Mucosa of descending colon (tissue), 3 donors: ENCODE data around the gene TANC1. TPM values are rescaled to one million over a fixed set of nuclear protein-coding genes. Genes with fewer than 3 reads are reported as not detected.

Experiments
- ATAC-seq: fragments of 200-7000 bp; cut with Tn5 transposase; one replicate; pipeline ENCODE4 v1.9.1; 2020; ENCODE audit warnings: mild to moderate bottlenecking, moderate library complexity
- DNase-seq, 3 donors: peaks; one replicate each; pipeline ENCODE4 v3.0.0-alpha.2; 2020
- H3K36me3 ChIP-seq: fragments of 200-600 bp; one replicate; pipeline ENCODE4 v1.8.0; 2021; ENCODE audit warnings: low read depth, mild to moderate bottlenecking
- H3K4me1 ChIP-seq: fragments of 200-600 bp; one replicate; pipeline ENCODE4 v1.8.0; 2021; ENCODE audit warnings: low read depth, mild to moderate bottlenecking
- H3K4me3 ChIP-seq: fragments of 200-600 bp; one replicate; pipeline ENCODE4 v1.8.0; 2021; ENCODE audit warnings: mild to moderate bottlenecking
- H3K9me3 ChIP-seq: fragments of 200-600 bp; one replicate; pipeline ENCODE4 v1.8.0; 2021; ENCODE audit warnings: mild to moderate bottlenecking
- intact Hi-C, 2 donors: fragments of 100-400 bp; cut with DNase I in 1 of 2; cut with micrococcal nuclease in 1 of 2; formaldehyde crosslinking; loops; one replicate each; pipeline versions ENCODE4 v1.11.0 to v1.11.1; 2022; cut with DNase I, micrococcal nuclease
- total RNA-seq, 3 donors: library from RNA; stranded (reverse); fragmentation: NEBNext Ultra II Directional in 2 of 3; extraction: Animal tissue kit (Norgen Biotek cat#: 25700) in 2 of 3; gene quantifications; one replicate each; pipeline versions ENCODE4 v1.2.1 to v1.2.4, GENCODE V29; 2021 to 2023
- TF ChIP-seq, protein P1 (sequence below): fragments of 200-600 bp; IDR thresholded peaks from one replicate; pipeline ENCODE4 v1.8.0; 2022; ENCODE audit warnings: antibody characterized with exemption, mild to moderate bottlenecking
- donor health status: DM: no; HTN: no; CAD: no; lungs with moderate emphysema.
- donor health status: DM: no; HTN: no; CAD: no.
- donor health status: DM: no; HTN: yes; CAD: no.

TANC1 gene
- total RNA-seq, 3 donors from 2014 or later = 30.7 to 55.5 (median 41.0) TPM

DNA sequence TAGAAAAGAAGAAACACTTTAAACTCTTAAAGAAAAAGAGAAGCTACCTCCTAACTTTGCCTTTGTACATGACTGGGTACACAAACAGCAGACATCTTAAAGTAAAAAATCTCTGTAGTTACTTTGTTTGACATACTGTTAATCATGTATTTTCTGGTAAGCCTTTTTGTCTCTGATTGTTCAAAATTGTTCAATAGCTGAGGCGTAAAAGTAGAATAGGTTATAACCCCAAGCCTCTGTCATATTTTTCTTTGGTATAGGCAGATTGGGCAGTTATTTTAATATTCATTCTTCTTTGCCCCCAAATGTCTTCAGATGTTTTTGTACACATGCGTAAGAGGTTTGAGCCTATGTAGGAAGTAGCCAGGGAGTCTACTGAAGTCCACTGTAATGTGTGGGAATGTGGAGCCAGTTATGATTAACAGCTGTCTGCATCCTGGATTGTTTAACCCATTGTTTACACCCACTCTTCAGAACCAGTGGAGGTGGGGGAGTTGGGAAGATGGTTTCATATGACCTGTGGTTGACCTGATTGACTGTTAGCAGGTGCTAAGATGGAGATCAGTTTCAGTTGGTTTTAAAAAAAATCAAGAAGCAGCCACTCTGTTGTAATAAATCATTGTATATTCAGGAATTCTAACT lies 150.5 kb downstream of the TANC1 start:
- Histone ChIP-seq H3K4me1 (peaks cover 10% of the 10 kb centered on the region), H3K9me3 (no peaks in the 10 kb centered on the region), H3K36me3 (no peaks in the 10 kb centered on the region), H3K4me3 (no peak overlapping the region)
- intact Hi-C loops = loop anchor here (5.0 kb wide), 2 partner anchors 82 to 217 kb away; no protein-coding TSS in a partner anchor
- no peak for DNase-seq
- TF ChIP-seq, protein P1, sequence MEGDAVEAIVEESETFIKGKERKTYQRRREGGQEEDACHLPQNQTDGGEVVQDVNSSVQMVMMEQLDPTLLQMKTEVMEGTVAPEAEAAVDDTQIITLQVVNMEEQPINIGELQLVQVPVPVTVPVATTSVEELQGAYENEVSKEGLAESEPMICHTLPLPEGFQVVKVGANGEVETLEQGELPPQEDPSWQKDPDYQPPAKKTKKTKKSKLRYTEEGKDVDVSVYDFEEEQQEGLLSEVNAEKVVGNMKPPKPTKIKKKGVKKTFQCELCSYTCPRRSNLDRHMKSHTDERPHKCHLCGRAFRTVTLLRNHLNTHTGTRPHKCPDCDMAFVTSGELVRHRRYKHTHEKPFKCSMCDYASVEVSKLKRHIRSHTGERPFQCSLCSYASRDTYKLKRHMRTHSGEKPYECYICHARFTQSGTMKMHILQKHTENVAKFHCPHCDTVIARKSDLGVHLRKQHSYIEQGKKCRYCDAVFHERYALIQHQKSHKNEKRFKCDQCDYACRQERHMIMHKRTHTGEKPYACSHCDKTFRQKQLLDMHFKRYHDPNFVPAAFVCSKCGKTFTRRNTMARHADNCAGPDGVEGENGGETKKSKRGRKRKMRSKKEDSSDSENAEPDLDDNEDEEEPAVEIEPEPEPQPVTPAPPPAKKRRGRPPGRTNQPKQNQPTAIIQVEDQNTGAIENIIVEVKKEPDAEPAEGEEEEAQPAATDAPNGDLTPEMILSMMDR = no peak
- no peak for ATAC-seq

DNA sequence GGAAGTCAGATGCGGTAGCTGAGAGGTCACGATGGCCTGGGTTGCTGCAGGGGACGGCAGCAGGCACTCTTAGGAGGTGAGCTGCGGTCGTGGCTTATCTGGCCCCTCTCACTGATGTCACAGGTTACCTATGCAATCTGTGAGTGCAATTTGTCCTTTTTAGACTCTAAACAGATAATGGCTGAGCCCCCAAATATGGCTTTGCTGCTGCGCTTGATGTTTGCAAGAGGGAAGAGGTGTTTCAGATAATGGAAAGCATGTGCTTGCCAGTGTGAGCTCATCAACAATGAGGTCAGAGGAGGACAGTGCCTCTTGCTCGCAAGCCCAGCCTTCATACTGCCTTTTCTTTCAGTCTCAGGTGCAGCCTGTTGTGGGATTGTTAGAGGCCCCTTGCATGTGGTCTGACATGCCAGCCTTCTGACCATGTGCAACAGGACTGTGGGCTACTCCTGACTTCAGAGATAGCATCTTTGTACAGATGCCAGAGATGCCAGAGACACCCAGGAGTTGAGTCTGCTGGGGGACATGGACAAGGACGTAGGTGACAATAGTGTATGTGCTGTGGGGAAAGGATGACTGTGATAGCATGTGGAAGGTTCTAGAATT lies 151.3 kb downstream of the TANC1 start:
- Histone ChIP-seq H3K4me1 (peaks cover 18% of the 10 kb centered on the region), H3K4me3 (no peak overlapping the region), H3K36me3 (no peaks in the 10 kb centered on the region), H3K9me3 (no peaks in the 10 kb centered on the region)
- intact Hi-C loops = loop anchor here (5.0 kb wide), 2 partner anchors 82 to 217 kb away; no protein-coding TSS in a partner anchor
- DNase-seq (no peak), ATAC-seq (no peak)
- TF ChIP-seq, protein P1 = no peak

DNA sequence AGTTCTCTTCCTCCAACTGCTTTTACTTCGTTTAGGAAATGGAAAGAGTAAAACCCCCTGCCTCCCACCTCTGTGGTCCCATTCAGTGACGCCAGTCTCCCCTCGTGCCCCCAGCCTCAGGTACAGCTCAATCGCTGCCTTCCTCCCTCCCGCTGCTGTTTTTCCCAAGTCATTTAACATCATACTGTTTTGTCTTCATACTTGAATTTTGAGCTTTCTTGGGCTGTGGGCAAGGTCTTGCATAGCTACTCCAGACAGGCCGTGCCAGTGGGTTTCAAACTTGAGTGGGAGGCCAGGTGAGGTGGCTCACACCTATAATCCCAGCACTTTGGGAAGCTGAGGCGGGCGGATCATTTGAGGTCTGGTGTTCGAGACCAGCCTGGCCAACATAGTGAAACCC lies 155.3 kb downstream of the TANC1 start:
- Histone ChIP-seq H3K9me3 (no peaks in the 10 kb centered on the region), H3K4me1 (peaks cover 21% of the 10 kb centered on the region), H3K4me3 (no peak overlapping the region), H3K36me3 (no peaks in the 10 kb centered on the region)
- intact Hi-C loops = no loop called here
- TF ChIP-seq, protein P1 = no peak
- no peak for ATAC-seq
- DNase-seq = no peak

DNA sequence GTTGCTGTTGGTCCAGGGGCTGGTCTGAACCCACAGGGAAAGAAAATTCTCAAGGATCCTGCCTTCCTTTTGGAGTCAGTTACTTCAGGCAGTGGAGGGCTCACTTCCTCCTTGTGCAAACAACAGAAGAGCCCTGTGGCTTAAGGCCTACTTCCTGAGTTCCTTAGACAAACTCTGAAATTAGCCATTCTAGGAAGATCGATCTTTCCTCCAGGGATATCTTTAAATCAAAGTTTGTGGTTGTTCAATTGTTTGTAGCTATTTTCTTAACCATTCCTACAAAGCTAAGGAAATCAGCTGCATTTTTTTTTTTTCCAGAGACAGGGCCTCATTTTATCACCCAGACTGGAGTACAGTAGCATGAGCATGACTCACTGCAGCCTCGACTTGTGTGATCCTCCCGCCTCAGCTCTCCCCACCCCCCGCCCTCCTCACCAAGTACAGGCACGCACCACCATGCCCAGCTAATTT lies 156.0 kb downstream of the TANC1 start:
- DNase-seq (peak in 1 of 3 donors; percentile 60), ATAC-seq (peak; percentile 84)
- intact Hi-C loops = no loop called here

DNA sequence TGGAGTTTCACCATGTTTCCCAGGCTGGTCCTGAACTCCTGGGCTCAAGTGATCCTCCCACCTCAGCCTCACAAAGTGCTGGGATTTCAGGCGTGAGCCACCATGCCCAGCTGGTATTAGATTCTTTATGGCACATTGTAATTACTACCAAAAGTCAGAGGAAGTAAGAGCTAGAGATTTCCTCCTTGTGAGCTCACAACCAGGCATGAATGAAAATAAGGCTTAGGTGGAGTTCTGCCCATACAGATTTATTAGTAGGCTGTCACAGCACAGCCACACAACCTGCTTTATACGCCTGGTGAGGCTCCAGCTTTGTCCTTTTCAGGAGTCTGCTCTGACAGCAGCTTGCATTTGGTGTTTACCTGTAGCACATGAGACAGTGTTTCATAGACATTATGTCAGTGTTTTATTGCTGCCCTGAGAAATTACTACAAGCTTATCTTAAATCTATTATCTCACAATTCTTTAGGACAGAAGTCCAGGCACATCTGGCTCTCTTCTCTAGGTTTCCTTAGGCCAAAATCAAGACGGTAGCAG lies 156.6 kb downstream of the TANC1 start:
- Histone ChIP-seq H3K36me3 (no peaks in the 10 kb centered on the region), H3K9me3 (no peaks in the 10 kb centered on the region), H3K4me3 (no peak overlapping the region), H3K4me1 (peaks cover 21% of the 10 kb centered on the region)
- peak; percentile 93 for ATAC-seq
- peak in 2 of 3 donors; percentile 46 to 67 for DNase-seq
- TF ChIP-seq, protein P1 = no peak
- intact Hi-C loops = no loop called here

More for the DNA sequence above, 156.0 kb downstream of the TANC1 start:
- H3K4me3 ChIP-seq = no peak overlapping the region
- TF ChIP-seq, protein P1 = no peak
- H3K36me3 ChIP-seq = no peaks in the 10 kb centered on the region
- H3K9me3 ChIP-seq = no peaks in the 10 kb centered on the region
- H3K4me1 ChIP-seq = peaks cover 21% of the 10 kb centered on the region
